Daoy (cell line): ENCODE data around the gene STON2. TPM values are rescaled to one million over a fixed set of nuclear protein-coding genes. Genes with fewer than 3 reads are reported as not detected.

Experiments
- DNase-seq: peaks from one replicate; pipeline ENCODE4 v3.0.0-alpha.2; 2015; ENCODE audit warnings: low read depth
- total RNA-seq: library from RNA; depleted of rRNA; stranded (reverse); fragments of >200 nt; shearing (Covaris generic); gene quantifications from 2 replicates; pipeline ENCODE4 v1.2.3, GENCODE V29; 2014

STON2 gene
- total RNA-seq, 1 experiment from 2014 or later, result 10.5 TPM

- DNase-seq, result no peak
Observed at GRCh38 chr14:81423504-81423903, 23.4 kb upstream of the STON2 start.

GRCh38 chr14:81418057-81418790 lies 18.1 kb upstream of the STON2 start:
- DNase-seq, result no peak

- no peak for DNase-seq
Observed at GRCh38 chr14:81416981-81417380, 16.9 kb upstream of the STON2 start.

- DNase-seq, result no peak
Observed at GRCh38 chr14:81416194-81416952, 16.2 kb upstream of the STON2 start.

GRCh38 chr14:81415781-81416180 lies 15.7 kb upstream of the STON2 start:
- DNase-seq, result no peak

- DNase-seq, result no peak
Observed at GRCh38 chr14:81414123-81414522, 14.0 kb upstream of the STON2 start.

GRCh38 chr14:81412779-81413178 lies 12.7 kb upstream of the STON2 start:
- DNase-seq, result no peak

GRCh38 chr14:81408595-81408994 lies 8.5 kb upstream of the STON2 start:
- no peak for DNase-seq

GRCh38 chr14:81406863-81407262 lies 6.7 kb upstream of the STON2 start:
- DNase-seq, result peak; percentile 62

- peak; percentile 58 for DNase-seq
Observed at GRCh38 chr14:81402123-81402495, 2.0 kb upstream of the STON2 start.

- DNase-seq, result peak; percentile 84
Observed at GRCh38 chr14:81401420-81402122, 1.4 kb upstream of the STON2 start.

- peak; percentile 93 for DNase-seq
Observed at GRCh38 chr14:81400852-81401251, 728 bp upstream of the STON2 start.

GRCh38 chr14:81398196-81398891 lies 1.8 kb downstream of the STON2 start:
- DNase-seq, result no peak

- peak; percentile 51 for DNase-seq
Observed at GRCh38 chr14:81396113-81396512, 4.0 kb downstream of the STON2 start.

- no peak for DNase-seq
Observed at GRCh38 chr14:81394739-81395138, 5.4 kb downstream of the STON2 start.

- DNase-seq, result no peak
Observed at GRCh38 chr14:81392976-81393643, 7.0 kb downstream of the STON2 start.

- no peak for DNase-seq
Observed at GRCh38 chr14:81392052-81392451, 8.1 kb downstream of the STON2 start.

GRCh38 chr14:81390696-81391095 lies 9.4 kb downstream of the STON2 start:
- DNase-seq, result no peak

GRCh38 chr14:81388336-81388735 lies 11.8 kb downstream of the STON2 start:
- DNase-seq, result no peak

- no peak for DNase-seq
Observed at GRCh38 chr14:81386290-81386745, 13.8 kb downstream of the STON2 start.

- no peak for DNase-seq
Observed at GRCh38 chr14:81385886-81386285, 14.2 kb downstream of the STON2 start.
